ENCODE data around the gene DSC1.

Gene DSC1

DNA sequence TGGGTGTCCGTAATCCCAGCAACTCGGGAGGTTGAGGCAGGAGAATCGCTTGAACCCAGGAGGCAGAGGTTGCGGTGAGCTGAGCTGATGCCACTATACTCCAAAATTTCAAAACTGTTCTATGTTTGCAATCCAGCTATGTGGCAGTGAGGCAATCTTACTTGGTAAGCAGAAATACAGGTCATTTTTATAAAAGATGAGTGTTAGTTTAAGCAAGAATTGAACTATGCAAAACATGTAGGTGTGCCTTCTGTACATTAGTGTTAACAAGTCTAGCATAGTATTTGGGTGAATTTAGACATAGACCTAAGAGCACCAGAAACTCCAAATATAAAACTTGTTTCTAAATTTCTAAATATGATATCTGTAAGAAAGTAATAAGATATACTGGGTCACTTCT lies 7.2 kb downstream of the DSC1 start:
- no peak for TF ChIP-seq CTCF (IDR thresholded peaks at IDR 0.05)
- DNase-seq (ENCODE audit: low spot score), result no peak
- Histone ChIP-seq H3K4me3 (no peak overlapping the region), H3K27ac (no peak overlapping the region)

GRCh38 chr18:31154181-31154580 lies 8.5 kb downstream of the DSC1 start:
- H3K27ac ChIP-seq, result no peak overlapping the region
- TF ChIP-seq CTCF (IDR thresholded peaks at IDR 0.05), result no peak
- DNase-seq (ENCODE audit: low spot score), result no peak
- no peak overlapping the region for H3K4me3 ChIP-seq

- no peak overlapping the region for H3K4me3 ChIP-seq
- no peak for TF ChIP-seq CTCF (IDR thresholded peaks at IDR 0.05)
- DNase-seq (ENCODE audit: low spot score), result no peak
- H3K27ac ChIP-seq, result no peak overlapping the region
Observed at GRCh38 chr18:31149351-31149750, 13.3 kb downstream of the DSC1 start.

- no peak for TF ChIP-seq CTCF (IDR thresholded peaks at IDR 0.05)
- Histone ChIP-seq H3K27ac (no peak overlapping the region), H3K4me3 (no peak overlapping the region)
- DNase-seq (ENCODE audit: low spot score), result no peak
Observed at GRCh38 chr18:31148600-31148999, 14.1 kb downstream of the DSC1 start.

GRCh38 chr18:31146809-31147208 lies 15.8 kb downstream of the DSC1 start:
- Histone ChIP-seq H3K4me3 (no peak overlapping the region), H3K27ac (no peak overlapping the region)
- TF ChIP-seq CTCF (IDR thresholded peaks at IDR 0.05), result no peak
- DNase-seq (ENCODE audit: low spot score), result no peak

DNA sequence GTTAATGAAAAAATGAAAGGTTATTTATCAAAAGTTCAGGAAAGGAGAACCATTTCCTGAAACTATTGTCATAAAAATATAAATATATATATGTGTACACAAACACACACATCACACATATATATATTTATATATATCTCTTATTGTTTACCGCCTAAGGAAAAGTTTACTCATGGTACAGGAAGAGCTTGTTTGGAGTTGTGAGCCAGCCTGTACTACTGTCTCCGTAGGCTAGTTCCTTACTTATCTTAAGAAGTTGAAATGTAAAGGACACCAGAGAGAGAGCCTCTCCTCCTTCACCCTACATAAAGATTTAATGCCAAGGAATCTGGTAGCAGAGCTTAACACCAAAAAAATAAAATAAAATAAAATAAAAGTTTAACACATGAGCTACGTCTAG lies 19.6 kb downstream of the DSC1 start:
- TF ChIP-seq CTCF (IDR thresholded peaks at IDR 0.05), result no peak
- no peak for DNase-seq (ENCODE audit: low spot score)
- no peak overlapping the region for H3K4me3 ChIP-seq
- no peak overlapping the region for H3K27ac ChIP-seq

DNA sequence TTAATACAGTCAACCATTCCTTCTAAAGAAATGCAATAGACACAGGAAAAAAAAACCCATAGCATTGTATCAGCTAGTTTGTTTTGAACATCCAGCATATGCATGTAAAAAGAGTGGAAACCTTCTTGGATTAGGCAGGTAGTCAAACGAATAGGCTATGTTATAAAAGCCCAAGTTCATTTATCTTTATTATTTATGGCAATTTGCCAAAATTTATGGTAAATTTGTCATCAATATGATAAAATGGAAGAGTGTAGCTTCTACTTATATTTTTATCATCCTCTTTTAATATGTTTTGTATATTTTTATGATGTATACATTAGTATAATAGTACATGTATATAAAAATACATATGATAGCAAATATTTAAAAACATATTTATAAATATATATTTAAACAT lies 23.9 kb downstream of the DSC1 start:
- TF ChIP-seq CTCF (IDR thresholded peaks at IDR 0.05), result no peak
- Histone ChIP-seq H3K27ac (no peak overlapping the region), H3K4me3 (no peak overlapping the region)
- no peak for DNase-seq (ENCODE audit: low spot score)
